ENCODE data around the gene AADACL4.

DNA sequence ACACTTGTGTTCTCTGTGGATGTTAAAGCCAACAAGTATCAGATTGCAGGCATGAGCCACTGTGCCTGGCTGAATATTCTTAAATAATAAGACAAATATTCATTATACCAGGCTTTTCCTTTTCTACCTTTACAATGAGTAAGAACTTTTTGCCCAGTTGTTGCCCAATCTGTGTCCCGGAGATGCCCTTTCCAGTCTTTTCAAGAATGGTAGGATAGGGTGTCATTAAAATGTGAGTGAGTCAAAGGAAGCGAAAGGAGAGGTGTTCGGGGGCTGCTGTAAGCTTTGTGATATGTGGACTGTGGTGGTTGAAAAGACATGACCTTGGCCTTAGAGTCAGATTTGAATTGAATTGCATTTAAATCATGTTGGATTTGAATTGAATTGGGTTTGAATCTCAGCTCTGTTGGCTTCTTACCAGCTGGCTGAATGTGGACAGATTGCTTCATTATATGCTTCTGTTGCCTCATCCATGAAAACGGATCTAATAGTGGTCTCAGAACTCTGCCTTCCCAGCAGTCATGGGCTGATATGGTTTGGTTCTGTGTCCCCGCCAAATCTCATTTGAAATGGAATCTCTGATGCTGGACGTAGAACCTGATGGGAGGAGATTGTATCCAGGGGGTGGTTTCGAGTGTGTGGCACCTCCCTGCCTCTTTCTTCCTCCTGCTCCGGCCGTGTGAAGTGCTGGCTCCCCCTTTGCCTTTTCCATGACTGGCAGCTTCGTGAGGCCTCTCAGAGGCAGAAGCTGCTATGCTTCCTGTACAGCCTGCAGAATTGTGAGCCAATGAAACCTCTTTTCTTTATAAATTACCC is 49.3 kb downstream of the AADACL4 start:
- TF ChIP-seq, protein P1, sequence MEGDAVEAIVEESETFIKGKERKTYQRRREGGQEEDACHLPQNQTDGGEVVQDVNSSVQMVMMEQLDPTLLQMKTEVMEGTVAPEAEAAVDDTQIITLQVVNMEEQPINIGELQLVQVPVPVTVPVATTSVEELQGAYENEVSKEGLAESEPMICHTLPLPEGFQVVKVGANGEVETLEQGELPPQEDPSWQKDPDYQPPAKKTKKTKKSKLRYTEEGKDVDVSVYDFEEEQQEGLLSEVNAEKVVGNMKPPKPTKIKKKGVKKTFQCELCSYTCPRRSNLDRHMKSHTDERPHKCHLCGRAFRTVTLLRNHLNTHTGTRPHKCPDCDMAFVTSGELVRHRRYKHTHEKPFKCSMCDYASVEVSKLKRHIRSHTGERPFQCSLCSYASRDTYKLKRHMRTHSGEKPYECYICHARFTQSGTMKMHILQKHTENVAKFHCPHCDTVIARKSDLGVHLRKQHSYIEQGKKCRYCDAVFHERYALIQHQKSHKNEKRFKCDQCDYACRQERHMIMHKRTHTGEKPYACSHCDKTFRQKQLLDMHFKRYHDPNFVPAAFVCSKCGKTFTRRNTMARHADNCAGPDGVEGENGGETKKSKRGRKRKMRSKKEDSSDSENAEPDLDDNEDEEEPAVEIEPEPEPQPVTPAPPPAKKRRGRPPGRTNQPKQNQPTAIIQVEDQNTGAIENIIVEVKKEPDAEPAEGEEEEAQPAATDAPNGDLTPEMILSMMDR (IDR thresholded peaks at IDR 0.05; ENCODE audit: poor library complexity) = no peak
- no peak for TF ChIP-seq EZH2 (IDR thresholded peaks at IDR 0.05; ENCODE audit: borderline replicate concordance)
- TF ChIP-seq EZH2phosphoT487 (IDR thresholded peaks at IDR 0.05; ENCODE audit: low read depth, severe bottlenecking, unreplicated experiment) = no peak

All from hepatocyte (in vitro differentiated cells).